ENCODE data around the gene CCNI. TPM values are rescaled to one million over a fixed set of nuclear protein-coding genes. Genes with fewer than 3 reads are reported as not detected.

CCNI gene
- total RNA-seq, 1 experiment from 2014 or later: 240 TPM

DNA sequence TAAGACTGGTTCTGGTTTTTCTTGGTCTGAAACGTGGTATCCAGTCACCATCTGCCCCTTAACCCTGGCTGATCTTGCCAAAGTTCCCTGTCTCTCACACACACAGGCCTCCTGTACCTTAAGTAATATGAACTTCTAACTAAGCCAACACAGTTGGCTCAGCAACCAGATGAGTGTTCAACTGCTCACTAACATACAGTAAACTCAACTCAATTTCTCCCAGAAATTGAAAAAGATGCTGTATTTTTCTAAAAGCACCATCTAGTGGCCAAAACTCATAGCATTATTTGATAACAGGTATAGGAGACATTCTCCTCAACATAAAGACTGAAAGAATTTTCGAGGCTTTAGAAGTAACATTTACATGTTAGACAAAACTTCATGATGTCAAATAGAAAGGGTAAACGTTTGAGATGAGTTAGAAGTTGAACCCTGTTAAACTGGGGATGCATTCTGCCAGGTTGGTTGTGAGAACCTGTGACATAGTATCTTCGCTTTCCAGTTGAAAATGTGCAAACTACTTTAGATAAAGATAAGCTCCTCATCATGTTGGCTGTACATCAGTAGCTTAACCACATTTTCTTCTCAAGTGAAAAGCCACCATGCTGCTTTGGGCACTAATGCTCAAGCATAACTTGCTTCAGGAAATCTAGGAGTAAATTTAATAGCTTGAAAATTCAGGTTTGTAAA lies 31.2 kb downstream of the CCNI start:
- no peak overlapping the region for H3K14ac ChIP-seq (ENCODE audit: insufficient read depth, low read length)
- H2AK5ac ChIP-seq (ENCODE audit: insufficient read length, low read length): no peak overlapping the region
- no peaks in the 10 kb centered on the region for H4K20me1 ChIP-seq (ENCODE audit: control insufficient read depth, insufficient read depth, insufficient read length)
- no peak overlapping the region for H2BK15ac ChIP-seq (ENCODE audit: low read depth, low read length)
- no peak overlapping the region for H3K9ac ChIP-seq (ENCODE audit: extremely low read depth, insufficient read length, low read length)
- no peak overlapping the region for H2BK12ac ChIP-seq (ENCODE audit: insufficient read length, low read depth, low read length)
- H3K27me3 ChIP-seq (ENCODE audit: insufficient read depth, low read length): no peaks in the 10 kb centered on the region
- Mint-ChIP-seq H3K4me1 (peaks cover 7 to 16% of the 10 kb centered on the region in 2 experiments; a peak in 3 of 4 replicates), H3K27me3 (ENCODE audit: low read depth) (no peaks in the 10 kb centered on the region), H3K9me3 (no peaks in the 10 kb centered on the region), H3K36me3 (ENCODE audit: insufficient read depth in 1 of 3, low read depth in 3 of 3) (peaks cover 10 to 29% (median 25%) of the 10 kb centered on the region in 3 experiments; a peak in 6 of 7 replicates), H3K4me3 (no peak overlapping the region), H3K27ac (peak overlapping the region in 1 of 3 experiments; percentile 71; a peak in 1 of 7 replicates)
- no CpG with 5 or more reads among the region's 4 CpGs for WGBS (ENCODE audit: extremely low coverage, insufficient read length, low lambda C conversion rate)
- H3K56ac ChIP-seq (ENCODE audit: insufficient read length, low read depth, low read length): no peak overlapping the region
- H3K79me1 ChIP-seq (ENCODE audit: insufficient read depth, low read depth, low read length, poor library complexity, severe bottlenecking): no peaks in the 10 kb centered on the region
- TF ChIP-seq, protein P1, sequence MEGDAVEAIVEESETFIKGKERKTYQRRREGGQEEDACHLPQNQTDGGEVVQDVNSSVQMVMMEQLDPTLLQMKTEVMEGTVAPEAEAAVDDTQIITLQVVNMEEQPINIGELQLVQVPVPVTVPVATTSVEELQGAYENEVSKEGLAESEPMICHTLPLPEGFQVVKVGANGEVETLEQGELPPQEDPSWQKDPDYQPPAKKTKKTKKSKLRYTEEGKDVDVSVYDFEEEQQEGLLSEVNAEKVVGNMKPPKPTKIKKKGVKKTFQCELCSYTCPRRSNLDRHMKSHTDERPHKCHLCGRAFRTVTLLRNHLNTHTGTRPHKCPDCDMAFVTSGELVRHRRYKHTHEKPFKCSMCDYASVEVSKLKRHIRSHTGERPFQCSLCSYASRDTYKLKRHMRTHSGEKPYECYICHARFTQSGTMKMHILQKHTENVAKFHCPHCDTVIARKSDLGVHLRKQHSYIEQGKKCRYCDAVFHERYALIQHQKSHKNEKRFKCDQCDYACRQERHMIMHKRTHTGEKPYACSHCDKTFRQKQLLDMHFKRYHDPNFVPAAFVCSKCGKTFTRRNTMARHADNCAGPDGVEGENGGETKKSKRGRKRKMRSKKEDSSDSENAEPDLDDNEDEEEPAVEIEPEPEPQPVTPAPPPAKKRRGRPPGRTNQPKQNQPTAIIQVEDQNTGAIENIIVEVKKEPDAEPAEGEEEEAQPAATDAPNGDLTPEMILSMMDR (conservative IDR thresholded peaks at IDR 0.05): peak; percentile 71
- no peak overlapping the region for H4K5ac ChIP-seq (ENCODE audit: insufficient read length, low read depth, low read length)
- no peak overlapping the region for H3K23ac ChIP-seq (ENCODE audit: insufficient read length, low read depth, low read length)
- no peak overlapping the region for H2BK5ac ChIP-seq (ENCODE audit: insufficient read length, low read length)
- H3K4ac ChIP-seq (ENCODE audit: low read depth, low read length): no peak overlapping the region
- H3T11ph ChIP-seq (ENCODE audit: low read length): no peak overlapping the region
- no peak overlapping the region for H4K8ac ChIP-seq (replicated peaks; ENCODE audit: insufficient read length, low read depth, low read length)
- H3K4me1 ChIP-seq (ENCODE audit: insufficient read depth, low read length): no peaks in the 10 kb centered on the region
- H3K18ac ChIP-seq (ENCODE audit: insufficient read length, low read depth, low read length): no peak overlapping the region
- H3K9me3 ChIP-seq (ENCODE audit: control insufficient read depth, low read depth, low read length): no peaks in the 10 kb centered on the region
- H3K23me2 ChIP-seq (ENCODE audit: insufficient read length, low read depth, low read length, poor library complexity, severe bottlenecking): no peaks in the 10 kb centered on the region
- no peak overlapping the region for H3K4me2 ChIP-seq (ENCODE audit: insufficient read depth, insufficient read length, low read length)
- no peak overlapping the region for H3K27ac ChIP-seq (ENCODE audit: insufficient read length, low read depth, low read length)
- H4K91ac ChIP-seq (ENCODE audit: insufficient read length, low read depth, low read length): no peak overlapping the region
- no peak overlapping the region for H2AFZ ChIP-seq (ENCODE audit: low read length)
- DNase-seq: no peak
- H2BK20ac ChIP-seq (ENCODE audit: low read depth, low read length, poor library complexity, severe bottlenecking): no peak overlapping the region
- no peaks in the 10 kb centered on the region for H3K79me2 ChIP-seq (ENCODE audit: insufficient read depth, low read length)
- H2BK120ac ChIP-seq (ENCODE audit: low read depth, low read length, poor library complexity, severe bottlenecking): no peak overlapping the region
